Medulla oblongata (tissue), 1 donor: ENCODE data around the gene PTPRN2.

Experiments
- DNase-seq: peaks from one replicate; pipeline ENCODE4 v3.0.0-alpha.2; 2015; ENCODE audit errors: extremely low spot score

Gene PTPRN2

GRCh38 chr7:157555313-157555712 lies 1032.3 kb downstream of the PTPRN2 start:
- no peak for DNase-seq

- no peak for DNase-seq
These were observed 1033.0 kb downstream of the PTPRN2 start for GRCh38 chr7:157554393-157555238.

- DNase-seq = no peak
These were observed 1034.4 kb downstream of the PTPRN2 start for GRCh38 chr7:157553256-157553655.

- no peak for DNase-seq
These were observed 1035.2 kb downstream of the PTPRN2 start for GRCh38 chr7:157552295-157552993.

- no peak for DNase-seq
These were observed 1036.1 kb downstream of the PTPRN2 start for GRCh38 chr7:157551325-157552070.

- no peak for DNase-seq
These were observed 1037.0 kb downstream of the PTPRN2 start for GRCh38 chr7:157550300-157551275.

GRCh38 chr7:157549612-157550299 lies 1037.9 kb downstream of the PTPRN2 start:
- no peak for DNase-seq

GRCh38 chr7:157548691-157549303 lies 1038.8 kb downstream of the PTPRN2 start:
- DNase-seq = no peak

GRCh38 chr7:157547611-157548010 lies 1040.0 kb downstream of the PTPRN2 start:
- no peak for DNase-seq

- no peak for DNase-seq
These were observed 1040.5 kb downstream of the PTPRN2 start for GRCh38 chr7:157547102-157547501.

- DNase-seq = no peak
These were observed 1042.0 kb downstream of the PTPRN2 start for GRCh38 chr7:157545681-157546060.

- no peak for DNase-seq
These were observed 1042.5 kb downstream of the PTPRN2 start for GRCh38 chr7:157544980-157545680.

GRCh38 chr7:157544226-157544625 lies 1043.4 kb downstream of the PTPRN2 start:
- no peak for DNase-seq

GRCh38 chr7:157543791-157544190 lies 1043.8 kb downstream of the PTPRN2 start:
- no peak for DNase-seq

GRCh38 chr7:157543276-157543675 lies 1044.3 kb downstream of the PTPRN2 start:
- DNase-seq = no peak

GRCh38 chr7:157542068-157543021 lies 1045.3 kb downstream of the PTPRN2 start:
- DNase-seq = no peak

- no peak for DNase-seq
These were observed 1046.1 kb downstream of the PTPRN2 start for GRCh38 chr7:157541295-157542067.
